OCI-LY3 (cell line): ENCODE measurements around the gene TTI1.

Experiments
- H2AFZ ChIP-seq: fragments of 200-600, 300-600 bp; shearing (Covaris generic); 2 replicates; pipeline ENCODE4 v1.6.0; 2014; ENCODE audit warnings: antibody characterized with exemption, low read depth, low read length
- H3K27ac ChIP-seq: fragments of 200-600, 300-600 bp; sonication (generic); 2 replicates; pipeline ENCODE4 v1.5.1; 2014; ENCODE audit warnings: mild to moderate bottlenecking, low read length, moderate library complexity, mixed read lengths
- H3K27me3 ChIP-seq: fragments of 200-600, 300-600 bp; sonication (generic); 2 replicates; pipeline ENCODE4 v1.6.1; 2014; ENCODE audit warnings: low read depth, low read length, mixed read lengths
- H3K36me3 ChIP-seq: fragments of 200-600, 300-600 bp; sonication (generic); replicated peaks from 2 replicates; pipeline ENCODE3; 2014; ENCODE audit warnings: low read depth, low read length, mixed read lengths
- H3K4me1 ChIP-seq: fragments of 300-600, 200-600 bp; sonication (generic); 2 replicates; pipeline ENCODE4 v1.6.1; 2014; ENCODE audit warnings: low read length, mixed read lengths
- H3K4me2 ChIP-seq: fragments of 200-600, 300-600 bp; sonication (generic); 2 replicates; pipeline ENCODE4 v1.6.1; 2014; ENCODE audit warnings: low read length, mixed read lengths
- H3K4me3 ChIP-seq: fragments of 300-600, 200-600 bp; sonication (generic); 2 replicates; pipeline ENCODE4 v1.5.1; 2014; ENCODE audit warnings: antibody characterized with exemption, mild to moderate bottlenecking, low read length, moderate library complexity
- H3K79me2 ChIP-seq: fragments of 300-600, 200-600 bp; shearing (Covaris generic); 2 replicates; pipeline ENCODE4 v1.6.1; 2014; ENCODE audit warnings: mild to moderate bottlenecking, low read length, mixed read lengths
- H3K9ac ChIP-seq: fragments of 300-600, 200-600 bp; shearing (Covaris generic); 2 replicates; pipeline ENCODE4 v1.6.0; 2014; ENCODE audit warnings: mild to moderate bottlenecking, low read length, moderate library complexity
- H3K9me3 ChIP-seq: fragments of 200-600, 300-600 bp; shearing (Covaris generic); 2 replicates; pipeline ENCODE4 v1.6.1; 2014; ENCODE audit warnings: low read length, mixed read lengths; ENCODE audit not compliant: insufficient read depth
- H4K20me1 ChIP-seq: fragments of 200-600, 300-600 bp; sonication (generic); 2 replicates; pipeline ENCODE4 v1.6.1; 2016; ENCODE audit warnings: low read length, mixed read lengths; ENCODE audit not compliant: insufficient read depth
- EZH2phosphoT487 ChIP-seq: fragments of 200-600 bp; shearing (Covaris generic); IDR thresholded peaks from 2 replicates; pipeline ENCODE4 v1.6.1; 2018; ENCODE audit warnings: antibody characterized with exemption, mixed run types, low read depth
- TF ChIP-seq, protein P1 (sequence below): fragments of 200-600, 300-600 bp; sonication (generic); IDR thresholded peaks from 2 replicates; pipeline ENCODE4 v1.5.1; 2014; ENCODE audit warnings: antibody characterized with exemption, low read length, low read depth

TTI1 gene

DNA sequence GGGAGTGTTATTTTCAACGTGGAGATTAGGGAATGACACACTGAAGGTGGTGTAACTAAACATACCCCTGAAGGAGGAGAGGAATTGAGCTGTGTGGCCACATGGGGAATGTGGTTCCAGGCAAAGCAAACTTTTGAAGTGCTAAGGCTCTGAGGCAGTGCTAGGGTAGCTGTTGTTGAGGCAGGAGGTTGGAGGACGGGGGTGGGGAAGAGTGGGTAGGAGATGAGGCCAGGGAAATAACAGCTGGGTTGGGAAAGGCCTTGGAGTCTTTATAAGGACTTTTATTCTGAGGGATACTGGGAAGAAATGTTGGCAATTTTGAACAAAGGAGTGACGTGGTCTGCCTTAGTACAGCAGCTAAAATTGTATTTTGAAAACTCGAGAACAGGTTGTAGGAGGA lies 13.3 kb upstream of the TTI1 start:
- no peaks in the 10 kb centered on the region for H3K27me3 ChIP-seq
- H3K4me1 ChIP-seq: no peaks in the 10 kb centered on the region
- peaks cover 86% of the 10 kb centered on the region for H3K79me2 ChIP-seq
- H3K36me3 ChIP-seq: peaks cover 66% of the 10 kb centered on the region
- no peaks in the 10 kb centered on the region for H3K9me3 ChIP-seq
- no peak overlapping the region for H3K4me3 ChIP-seq
- no peak overlapping the region for H3K27ac ChIP-seq
- TF ChIP-seq EZH2phosphoT487: no peak
- TF ChIP-seq, protein P1, sequence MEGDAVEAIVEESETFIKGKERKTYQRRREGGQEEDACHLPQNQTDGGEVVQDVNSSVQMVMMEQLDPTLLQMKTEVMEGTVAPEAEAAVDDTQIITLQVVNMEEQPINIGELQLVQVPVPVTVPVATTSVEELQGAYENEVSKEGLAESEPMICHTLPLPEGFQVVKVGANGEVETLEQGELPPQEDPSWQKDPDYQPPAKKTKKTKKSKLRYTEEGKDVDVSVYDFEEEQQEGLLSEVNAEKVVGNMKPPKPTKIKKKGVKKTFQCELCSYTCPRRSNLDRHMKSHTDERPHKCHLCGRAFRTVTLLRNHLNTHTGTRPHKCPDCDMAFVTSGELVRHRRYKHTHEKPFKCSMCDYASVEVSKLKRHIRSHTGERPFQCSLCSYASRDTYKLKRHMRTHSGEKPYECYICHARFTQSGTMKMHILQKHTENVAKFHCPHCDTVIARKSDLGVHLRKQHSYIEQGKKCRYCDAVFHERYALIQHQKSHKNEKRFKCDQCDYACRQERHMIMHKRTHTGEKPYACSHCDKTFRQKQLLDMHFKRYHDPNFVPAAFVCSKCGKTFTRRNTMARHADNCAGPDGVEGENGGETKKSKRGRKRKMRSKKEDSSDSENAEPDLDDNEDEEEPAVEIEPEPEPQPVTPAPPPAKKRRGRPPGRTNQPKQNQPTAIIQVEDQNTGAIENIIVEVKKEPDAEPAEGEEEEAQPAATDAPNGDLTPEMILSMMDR: no peak
- no peak overlapping the region for H3K9ac ChIP-seq
- H3K4me2 ChIP-seq: no peak overlapping the region
- H4K20me1 ChIP-seq: peaks cover 17% of the 10 kb centered on the region
- no peak overlapping the region for H2AFZ ChIP-seq

DNA sequence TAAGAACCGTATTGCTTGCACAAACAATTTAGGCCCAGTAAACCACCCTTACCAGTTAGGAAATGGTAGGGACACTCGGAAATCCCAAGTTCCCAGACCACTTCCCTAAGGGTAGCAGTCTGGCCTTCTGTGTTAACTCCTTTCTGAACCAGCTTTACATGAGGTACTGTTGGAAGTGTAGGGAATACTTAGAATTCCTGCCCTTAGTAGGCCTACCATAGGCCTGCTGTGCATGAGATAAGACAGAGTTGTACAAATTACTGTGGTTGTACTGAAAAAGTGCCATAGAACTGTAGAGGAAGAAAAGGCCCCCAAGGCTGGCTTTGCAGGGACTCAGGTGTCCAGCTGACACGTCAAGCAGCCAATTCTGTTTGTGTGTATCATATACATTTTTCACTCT lies 11.4 kb upstream of the TTI1 start:
- TF ChIP-seq EZH2phosphoT487: no peak
- TF ChIP-seq, protein P1: no peak
- Histone ChIP-seq H3K9ac (no peak overlapping the region), H3K27me3 (no peaks in the 10 kb centered on the region), H4K20me1 (peaks cover 10% of the 10 kb centered on the region), H3K4me1 (no peaks in the 10 kb centered on the region), H3K4me3 (no peak overlapping the region), H3K4me2 (no peak overlapping the region), H3K79me2 (peaks cover 85% of the 10 kb centered on the region), H3K36me3 (peaks cover 66% of the 10 kb centered on the region), H2AFZ (no peak overlapping the region), H3K27ac (no peak overlapping the region), H3K9me3 (no peaks in the 10 kb centered on the region)

DNA sequence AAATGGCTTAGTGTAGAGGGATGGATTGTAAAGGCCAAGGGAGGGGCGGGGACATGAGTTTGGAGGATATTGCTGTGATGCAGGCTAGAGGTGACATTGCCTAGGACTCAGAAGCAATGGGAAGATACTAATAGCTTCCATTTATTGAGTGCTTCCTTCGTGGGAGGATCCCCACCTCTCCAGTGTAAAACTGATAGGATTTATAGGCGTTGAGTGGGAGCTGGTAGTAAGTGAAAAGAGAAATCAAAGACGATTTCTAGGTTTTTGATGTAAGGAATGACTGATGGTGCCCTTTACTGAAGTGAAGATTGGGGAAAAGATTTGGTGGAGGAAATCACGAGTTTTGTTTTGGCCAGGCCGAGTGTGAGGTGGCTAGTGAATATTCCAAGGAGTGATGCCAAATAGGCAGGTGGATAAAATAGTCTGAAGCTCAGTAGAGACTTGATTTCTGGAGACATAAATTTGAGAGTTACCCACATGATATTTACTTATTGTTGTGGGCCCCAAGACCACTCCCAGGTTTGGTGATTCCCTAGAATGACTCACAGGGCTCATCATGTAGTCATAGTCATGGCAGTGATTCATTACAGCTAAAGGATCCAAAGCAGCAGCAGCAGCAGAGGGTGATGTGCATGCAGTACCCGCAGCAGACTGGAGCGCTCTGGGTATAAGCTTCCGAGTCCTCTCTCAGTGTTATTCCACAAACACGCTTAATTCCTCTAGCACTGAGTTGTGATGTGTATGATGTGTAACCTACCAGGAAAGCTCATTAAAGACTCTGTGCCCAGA lies 10.4 kb upstream of the TTI1 start:
- Histone ChIP-seq H3K4me3 (no peak overlapping the region), H3K36me3 (peaks cover 66% of the 10 kb centered on the region), H3K27me3 (no peaks in the 10 kb centered on the region), H3K9ac (no peak overlapping the region), H2AFZ (no peak overlapping the region), H4K20me1 (peaks cover 10% of the 10 kb centered on the region), H3K4me1 (no peaks in the 10 kb centered on the region), H3K79me2 (peaks cover 92% of the 10 kb centered on the region), H3K27ac (no peak overlapping the region), H3K9me3 (no peaks in the 10 kb centered on the region), H3K4me2 (no peak overlapping the region)
- TF ChIP-seq, protein P1: no peak
- TF ChIP-seq EZH2phosphoT487: no peak

DNA sequence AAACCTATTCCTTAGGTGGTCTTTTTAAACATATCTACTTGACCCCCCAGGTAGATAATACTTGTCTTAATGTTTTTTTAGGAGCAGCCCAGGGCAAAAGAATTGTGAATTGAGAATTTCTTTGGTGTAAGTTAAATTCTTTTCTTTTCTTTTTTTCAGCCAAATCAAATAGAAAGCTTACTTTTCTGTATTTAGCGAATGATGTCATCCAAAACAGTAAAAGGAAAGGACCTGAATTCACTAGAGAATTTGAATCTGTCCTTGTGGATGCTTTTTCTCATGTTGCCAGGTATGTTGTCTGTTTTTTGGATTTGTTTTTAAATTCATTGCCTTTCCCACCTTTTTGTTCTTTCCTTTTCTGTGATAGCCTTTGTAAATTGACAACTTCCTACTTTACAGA lies 7.0 kb upstream of the TTI1 start:
- no peak for TF ChIP-seq EZH2phosphoT487
- TF ChIP-seq, protein P1: no peak
- no peak overlapping the region for H3K27ac ChIP-seq
- H3K27me3 ChIP-seq: no peaks in the 10 kb centered on the region
- H3K9me3 ChIP-seq: no peaks in the 10 kb centered on the region
- no peak overlapping the region for H3K4me2 ChIP-seq
- no peak overlapping the region for H3K4me3 ChIP-seq
- peaks cover 94% of the 10 kb centered on the region for H3K79me2 ChIP-seq
- H3K36me3 ChIP-seq: peaks cover 74% of the 10 kb centered on the region
- no peak overlapping the region for H3K9ac ChIP-seq
- no peaks in the 10 kb centered on the region for H4K20me1 ChIP-seq
- H2AFZ ChIP-seq: no peak overlapping the region
- peaks cover 2% of the 10 kb centered on the region; the same call in 1 of the 2 replicates for H3K4me1 ChIP-seq
